ENCODE measurements around the gene COL4A4. TPM values are rescaled to one million over a fixed set of nuclear protein-coding genes. Genes with fewer than 3 reads are reported as not detected.

COL4A4 gene
- total RNA-seq, 6 experiments from 2014 or later = 0.02 to 0.11 (median 0.03) TPM; not detected in 3

- peaks cover 10% of the 10 kb centered on the region for H3K9me3 Mint-ChIP-seq
- no peak overlapping the region for H3K27ac Mint-ChIP-seq
- DNase-seq = no peak
- TF ChIP-seq CTCF (IDR thresholded peaks at IDR 0.05) = no peak
- no peak overlapping the region for H3K4me3 Mint-ChIP-seq
- 0 out of 2 replicates have a peak, but pooled peaks cover 2% of the 10 kb centered on the region for H3K27me3 Mint-ChIP-seq (ENCODE audit: insufficient read depth)
- peaks cover 10% of the 10 kb centered on the region for H3K36me3 Mint-ChIP-seq (ENCODE audit: low read depth)
- H3K4me1 Mint-ChIP-seq (ENCODE audit: low read depth) = peaks cover 7% of the 10 kb centered on the region; the same call in 1 of the 2 replicates
Measured at GRCh38 chr2:227006189-227006897, 157.7 kb downstream of the COL4A4 start.

GRCh38 chr2:227004482-227004881 lies 159.5 kb downstream of the COL4A4 start:
- no peaks in the 10 kb centered on the region for H3K9me3 Mint-ChIP-seq
- no peak for DNase-seq
- no peak overlapping the region for H3K4me3 Mint-ChIP-seq
- no peak for TF ChIP-seq CTCF (IDR thresholded peaks at IDR 0.05)
- H3K36me3 Mint-ChIP-seq (ENCODE audit: low read depth) = peaks cover 13% of the 10 kb centered on the region
- 0 out of 2 replicates have a peak, but pooled peaks cover 2% of the 10 kb centered on the region for H3K27me3 Mint-ChIP-seq (ENCODE audit: insufficient read depth)
- H3K4me1 Mint-ChIP-seq (ENCODE audit: low read depth) = no peaks in the 10 kb centered on the region
- no peak overlapping the region for H3K27ac Mint-ChIP-seq

- peaks cover 39% of the 10 kb centered on the region for H3K36me3 Mint-ChIP-seq (ENCODE audit: low read depth)
- no peaks in the 10 kb centered on the region for H3K9me3 Mint-ChIP-seq
- no peak overlapping the region for H3K4me3 Mint-ChIP-seq
- peaks cover 14% of the 10 kb centered on the region for H3K4me1 Mint-ChIP-seq (ENCODE audit: low read depth)
- H3K27me3 Mint-ChIP-seq (ENCODE audit: insufficient read depth) = 0 out of 2 replicates have a peak, but pooled peaks cover 2% of the 10 kb centered on the region
- H3K27ac Mint-ChIP-seq = no peak overlapping the region
- no peak for DNase-seq
- no peak for TF ChIP-seq CTCF (IDR thresholded peaks at IDR 0.05)
Measured at GRCh38 chr2:227000123-227000522, 163.9 kb downstream of the COL4A4 start.

GRCh38 chr2:226999661-227000060 lies 164.3 kb downstream of the COL4A4 start:
- H3K36me3 Mint-ChIP-seq (ENCODE audit: low read depth) = peaks cover 44% of the 10 kb centered on the region
- no peak for TF ChIP-seq CTCF (IDR thresholded peaks at IDR 0.05)
- peaks cover 18% of the 10 kb centered on the region for H3K4me1 Mint-ChIP-seq (ENCODE audit: low read depth)
- DNase-seq = no peak
- H3K27me3 Mint-ChIP-seq (ENCODE audit: insufficient read depth) = 0 out of 2 replicates have a peak, but pooled peaks cover 2% of the 10 kb centered on the region
- H3K4me3 Mint-ChIP-seq = no peak overlapping the region
- no peaks in the 10 kb centered on the region for H3K9me3 Mint-ChIP-seq
- no peak overlapping the region for H3K27ac Mint-ChIP-seq

GRCh38 chr2:226995625-226996041 lies 168.4 kb downstream of the COL4A4 start:
- peak overlapping the region; percentile 36; the same call in 1 of the 2 replicates for H3K4me3 Mint-ChIP-seq

More at GRCh38 chr2:226995625-226996041, 168.4 kb downstream of the COL4A4 start:
- peak overlapping the region; percentile 63; the same call in 1 of the 2 replicates for H3K27ac Mint-ChIP-seq
- no peak for TF ChIP-seq CTCF (IDR thresholded peaks at IDR 0.05)
- H3K36me3 Mint-ChIP-seq (ENCODE audit: low read depth) = peaks cover 59% of the 10 kb centered on the region
- no peaks in the 10 kb centered on the region for H3K27me3 Mint-ChIP-seq (ENCODE audit: insufficient read depth)
- H3K9me3 Mint-ChIP-seq = no peaks in the 10 kb centered on the region
- peaks cover 21% of the 10 kb centered on the region for H3K4me1 Mint-ChIP-seq (ENCODE audit: low read depth)
- DNase-seq = no peak

Measured in HFFc6 (cell line).